Stomach (tissue), 4 donors: ENCODE data around the gene FCHO2.

ENCODE experiments used
- POLR2A ChIP-seq, 4 donors: fragments of 450-650 bp; IDR thresholded peaks; one replicate each; pipeline ENCODE4 v1.6.1; 2016; ENCODE audit warnings: antibody characterized with exemption in 4 of 4, control low read depth in 2 of 4, mild to moderate bottlenecking in 1 of 4, moderate library complexity in 1 of 4
- TF ChIP-seq, protein P1 (sequence below), 7 experiments: fragments of 450-650 bp in 4 of 7; fragments of 200-600 bp in 3 of 7; sonication (generic) in 3 of 7; IDR thresholded peaks; one replicate each; pipeline ENCODE4 v1.5.1; 2016 to 2019; ENCODE audit warnings: antibody characterized with exemption in 7 of 7, control low read depth in 2 of 7, mild to moderate bottlenecking in 1 of 7

- TF ChIP-seq POLR2A (IDR thresholded peaks at IDR 0.05), result no peak
- TF ChIP-seq, protein P1, sequence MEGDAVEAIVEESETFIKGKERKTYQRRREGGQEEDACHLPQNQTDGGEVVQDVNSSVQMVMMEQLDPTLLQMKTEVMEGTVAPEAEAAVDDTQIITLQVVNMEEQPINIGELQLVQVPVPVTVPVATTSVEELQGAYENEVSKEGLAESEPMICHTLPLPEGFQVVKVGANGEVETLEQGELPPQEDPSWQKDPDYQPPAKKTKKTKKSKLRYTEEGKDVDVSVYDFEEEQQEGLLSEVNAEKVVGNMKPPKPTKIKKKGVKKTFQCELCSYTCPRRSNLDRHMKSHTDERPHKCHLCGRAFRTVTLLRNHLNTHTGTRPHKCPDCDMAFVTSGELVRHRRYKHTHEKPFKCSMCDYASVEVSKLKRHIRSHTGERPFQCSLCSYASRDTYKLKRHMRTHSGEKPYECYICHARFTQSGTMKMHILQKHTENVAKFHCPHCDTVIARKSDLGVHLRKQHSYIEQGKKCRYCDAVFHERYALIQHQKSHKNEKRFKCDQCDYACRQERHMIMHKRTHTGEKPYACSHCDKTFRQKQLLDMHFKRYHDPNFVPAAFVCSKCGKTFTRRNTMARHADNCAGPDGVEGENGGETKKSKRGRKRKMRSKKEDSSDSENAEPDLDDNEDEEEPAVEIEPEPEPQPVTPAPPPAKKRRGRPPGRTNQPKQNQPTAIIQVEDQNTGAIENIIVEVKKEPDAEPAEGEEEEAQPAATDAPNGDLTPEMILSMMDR (IDR thresholded peaks at IDR 0.05), result no peak
These were observed 18.9 kb upstream of the FCHO2 start for GRCh38 chr5:72936893-72937292.
